Stimulated activated CD8-positive, alpha-beta memory T cell treated with anti-CD3 and anti-CD28 coated beads, Interleukin-15, amount 100 ng/mL, for 48 hours (primary cell): Measurements from ENCODE around the gene L3HYPDH.
"Not testable (repeated sequence)": the region's sequence is repeated elsewhere in the genome, so short reads cannot be mapped to it uniquely, and the experiment has no call there.

Experiments
- DNase-seq, 2 donors: peaks; one replicate each; pipeline ENCODE4 v3.0.0-alpha.2; 2020; ENCODE audit warnings: low read depth in 2 of 2

L3HYPDH gene

GRCh38 chr14:59478540-59478939, 5.7 kb downstream of the L3HYPDH start:
- DNase-seq, result no peak

DNA sequence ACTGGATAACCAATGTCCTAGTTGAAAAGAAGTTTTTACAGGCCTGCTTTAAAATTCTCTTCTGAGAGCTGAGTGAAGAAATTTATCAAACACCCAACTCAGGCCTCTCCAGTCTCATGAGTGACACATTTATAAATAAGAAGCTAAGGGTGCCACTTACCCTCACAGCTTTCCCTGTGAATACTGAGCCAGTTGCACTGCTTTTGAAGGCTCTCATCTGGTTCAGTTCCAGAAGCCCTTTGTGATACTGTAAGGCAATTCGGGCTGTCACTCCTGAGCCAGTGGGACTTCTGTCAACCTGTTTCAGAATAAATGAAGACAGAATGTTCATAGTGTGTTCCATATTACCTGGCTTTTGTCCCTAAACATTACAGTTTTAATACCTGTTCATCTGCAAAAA, 8.5 kb downstream of the L3HYPDH start:
- no peak for DNase-seq

DNA sequence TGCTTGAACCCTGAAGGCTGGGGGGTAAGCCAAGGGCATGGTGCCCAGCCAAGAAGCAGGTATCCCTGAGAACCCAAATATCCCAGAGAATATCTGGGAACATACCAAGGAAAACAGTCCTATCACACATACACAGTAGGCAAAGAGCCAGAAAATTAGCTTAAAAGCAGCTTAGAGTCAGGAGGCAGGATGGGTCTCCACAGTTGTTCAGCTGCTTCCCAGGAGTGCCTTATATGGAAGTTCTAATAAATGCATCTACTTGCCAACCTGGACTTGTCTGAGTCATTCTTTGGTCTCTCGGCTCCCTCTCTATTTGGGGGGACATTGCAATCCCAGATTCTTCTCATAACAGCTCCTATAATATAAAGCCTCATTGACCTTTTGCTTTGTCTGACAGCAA, 10.0 kb downstream of the L3HYPDH start:
- DNase-seq, result no peak

GRCh38 chr14:59465316-59466135, 18.7 kb downstream of the L3HYPDH start, which contains the start of gene GPR135:
GPR135 (minus strand) TSS chr14:59465380; CDS start chr14:59465226, 154 bp downstream.
- no peak for DNase-seq

DNA sequence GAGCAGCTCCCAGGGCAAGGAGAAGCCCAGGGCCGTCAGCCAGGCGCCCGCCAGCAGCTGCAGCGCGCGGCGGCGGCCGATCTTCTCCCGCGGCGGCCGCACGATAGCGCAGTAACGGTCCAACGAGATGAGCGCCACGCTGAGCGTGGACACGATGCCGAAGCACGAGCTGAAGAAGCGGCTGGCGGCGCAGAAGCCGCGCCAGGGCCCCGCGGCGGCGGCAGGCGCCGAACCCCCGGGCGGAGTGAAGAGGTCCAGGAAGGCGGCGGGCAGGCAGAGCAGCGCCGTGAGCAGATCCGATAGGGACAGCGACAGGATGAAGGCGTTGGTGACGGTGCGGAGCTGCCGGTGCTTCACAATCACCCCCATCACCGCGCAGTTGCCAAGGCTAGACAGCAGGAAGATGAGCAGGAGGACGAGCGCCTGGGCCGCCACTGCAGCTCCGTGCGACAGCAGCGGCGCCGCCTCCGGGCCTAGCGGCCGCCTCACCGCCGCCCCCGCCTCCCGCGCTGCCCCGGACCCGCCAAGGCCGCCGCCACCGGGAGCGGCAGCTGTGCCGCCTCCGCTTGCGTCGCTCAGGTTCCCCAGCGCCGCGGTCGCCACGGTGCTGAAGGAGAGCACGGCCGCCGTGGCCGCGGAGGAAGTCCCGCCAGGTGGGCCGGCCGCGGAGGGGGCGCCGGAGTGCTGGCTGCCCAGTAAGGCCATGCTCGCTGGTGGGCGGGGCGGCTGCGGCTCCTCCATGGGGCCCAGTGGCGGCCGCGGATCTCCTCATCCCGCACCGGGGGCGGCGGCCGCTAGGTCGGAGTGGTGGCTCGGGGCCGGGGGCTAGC, 19.5 kb downstream of the L3HYPDH start:
- DNase-seq, result peak; percentile 15 to 30

DNA sequence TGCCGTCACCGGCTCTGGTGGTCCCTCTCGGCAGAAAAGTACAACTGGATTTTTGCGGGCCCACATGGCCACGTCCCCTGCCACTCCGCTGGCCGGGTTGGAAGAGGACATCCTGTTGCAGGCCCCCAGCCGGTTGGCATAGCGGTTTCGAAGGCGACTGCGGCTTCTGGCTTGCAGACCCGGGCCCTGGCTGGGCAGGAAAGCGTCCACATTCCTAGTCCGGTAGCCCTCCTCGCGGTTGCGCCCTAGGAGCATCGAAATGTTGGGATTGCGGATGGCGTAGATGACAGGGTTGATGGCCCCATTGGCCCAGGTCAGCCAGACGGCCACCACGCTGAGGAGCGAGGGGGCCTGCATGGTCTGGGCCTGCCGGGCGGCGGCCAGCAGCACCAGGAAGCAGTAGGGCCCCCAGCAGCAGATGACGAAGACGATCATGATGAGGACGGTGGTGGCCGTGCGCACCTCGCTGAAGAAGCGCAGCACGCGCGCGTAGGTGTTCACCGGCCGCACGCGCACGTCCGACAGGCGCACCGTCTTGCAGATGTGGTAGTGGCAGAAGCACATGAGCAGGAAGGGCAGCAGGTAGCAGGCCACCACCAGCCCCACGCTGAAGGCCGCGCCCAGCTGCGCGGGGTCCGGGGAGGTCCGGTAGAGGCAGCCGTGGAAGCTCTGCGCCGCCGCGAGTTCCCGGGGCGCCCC, 20.3 kb downstream of the L3HYPDH start:
- DNase-seq, result peak; percentile 25 to 29

GRCh38 chr14:59461891-59462290, 22.3 kb downstream of the L3HYPDH start:
- DNase-seq, result no peak

GRCh38 chr14:59460378-59460777, 23.8 kb downstream of the L3HYPDH start:
- no peak for DNase-seq

DNA sequence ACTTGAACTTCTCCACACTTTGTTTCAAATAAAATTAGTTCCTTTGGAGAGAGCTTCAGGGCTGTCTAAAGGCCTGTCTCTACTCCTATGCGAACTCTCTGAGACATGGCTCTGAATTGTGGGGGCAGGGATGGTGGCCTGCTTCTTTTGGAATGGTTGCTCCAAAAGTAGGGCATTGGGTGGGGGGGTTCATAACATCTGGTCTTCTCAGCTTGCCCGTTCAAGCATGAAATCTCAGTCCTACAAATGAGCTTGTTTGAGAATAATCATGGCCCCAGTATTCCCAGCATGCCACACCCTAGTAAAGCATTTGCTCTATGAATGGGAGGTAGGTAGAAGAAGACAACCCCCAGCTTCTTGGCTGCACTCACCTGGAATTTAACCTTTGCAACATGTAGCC, 25.7 kb downstream of the L3HYPDH start:
- no peak for DNase-seq

DNA sequence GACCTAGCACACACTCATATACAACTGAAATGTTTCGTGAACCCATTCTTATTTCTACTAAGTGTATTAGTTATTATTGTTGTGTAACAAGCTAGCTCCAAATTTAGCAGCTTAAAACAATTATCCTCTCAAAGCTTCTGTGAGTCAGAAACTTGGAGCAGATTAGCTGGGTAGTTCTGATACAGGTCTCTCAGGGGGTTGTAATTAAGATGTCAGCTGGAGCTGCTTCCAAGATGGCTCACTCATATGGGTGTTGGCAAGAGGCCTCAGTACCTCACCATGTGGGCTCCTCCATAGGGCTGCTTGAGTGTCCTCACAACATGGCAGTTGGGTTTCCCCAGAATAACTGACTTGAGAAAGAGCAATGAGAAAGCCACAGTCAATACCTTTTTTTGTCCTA, 28.8 kb downstream of the L3HYPDH start:
- DNase-seq, result no peak

GRCh38 chr14:59454139-59454538, 30.1 kb downstream of the L3HYPDH start:
- no peak for DNase-seq

DNA sequence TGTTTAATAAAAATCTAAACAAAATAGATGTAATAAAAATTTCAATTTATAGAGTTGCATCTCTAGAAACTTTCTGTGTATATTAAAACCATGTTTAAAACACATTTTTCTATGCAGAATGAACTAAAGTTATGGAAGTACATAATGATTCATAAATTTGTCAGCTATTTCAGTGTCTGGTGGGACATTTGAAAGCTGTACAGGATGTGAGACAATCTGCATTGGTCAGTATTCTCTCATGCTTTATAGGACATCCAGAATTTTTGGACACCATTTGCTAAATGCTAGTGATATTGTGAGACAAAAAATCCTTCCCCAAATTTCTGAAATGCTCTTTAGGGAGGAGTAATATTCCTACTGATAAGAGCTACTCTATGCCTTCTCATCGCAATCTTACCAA, 32.4 kb downstream of the L3HYPDH start:
- no peak for DNase-seq

DNA sequence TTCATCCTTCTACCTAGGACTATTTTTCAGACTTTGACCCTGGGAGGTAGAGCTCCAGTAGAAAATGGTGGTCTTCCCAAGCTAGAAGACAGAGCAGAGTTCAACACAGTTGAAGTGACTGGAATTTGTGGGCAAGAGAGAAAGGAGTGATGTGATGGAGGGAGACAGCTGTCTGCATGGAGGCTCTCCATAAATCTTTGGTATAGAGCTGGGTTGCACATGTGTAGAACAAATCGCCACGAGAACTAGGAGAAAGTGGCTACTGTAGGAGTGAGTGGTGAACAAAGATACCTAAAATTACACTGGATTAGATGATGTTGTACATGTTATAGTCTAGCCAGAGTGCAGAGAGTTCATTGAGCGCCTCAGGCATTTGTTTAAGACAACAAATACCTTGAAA, 33.5 kb downstream of the L3HYPDH start:
- no peak for DNase-seq

DNA sequence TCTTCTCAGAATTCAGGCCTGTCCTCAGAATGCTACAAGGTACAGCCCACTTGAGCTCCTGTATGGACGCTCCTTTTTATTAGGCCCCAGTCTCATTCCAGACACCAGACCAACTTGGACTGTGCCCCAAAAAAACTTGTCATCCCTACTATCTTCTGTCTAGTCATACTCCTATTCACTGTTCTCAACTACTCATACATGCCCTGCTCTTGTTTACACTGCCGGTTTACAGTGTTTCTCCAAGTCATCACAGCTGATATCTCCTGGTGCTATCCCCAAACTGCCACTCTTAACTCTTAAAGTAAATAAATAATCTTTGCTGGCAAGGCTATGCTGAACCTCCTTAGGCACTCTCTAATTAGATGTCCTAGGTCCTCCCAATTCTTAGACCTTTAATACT, 35.5 kb downstream of the L3HYPDH start:
- not testable (repeated sequence) for DNase-seq

DNA sequence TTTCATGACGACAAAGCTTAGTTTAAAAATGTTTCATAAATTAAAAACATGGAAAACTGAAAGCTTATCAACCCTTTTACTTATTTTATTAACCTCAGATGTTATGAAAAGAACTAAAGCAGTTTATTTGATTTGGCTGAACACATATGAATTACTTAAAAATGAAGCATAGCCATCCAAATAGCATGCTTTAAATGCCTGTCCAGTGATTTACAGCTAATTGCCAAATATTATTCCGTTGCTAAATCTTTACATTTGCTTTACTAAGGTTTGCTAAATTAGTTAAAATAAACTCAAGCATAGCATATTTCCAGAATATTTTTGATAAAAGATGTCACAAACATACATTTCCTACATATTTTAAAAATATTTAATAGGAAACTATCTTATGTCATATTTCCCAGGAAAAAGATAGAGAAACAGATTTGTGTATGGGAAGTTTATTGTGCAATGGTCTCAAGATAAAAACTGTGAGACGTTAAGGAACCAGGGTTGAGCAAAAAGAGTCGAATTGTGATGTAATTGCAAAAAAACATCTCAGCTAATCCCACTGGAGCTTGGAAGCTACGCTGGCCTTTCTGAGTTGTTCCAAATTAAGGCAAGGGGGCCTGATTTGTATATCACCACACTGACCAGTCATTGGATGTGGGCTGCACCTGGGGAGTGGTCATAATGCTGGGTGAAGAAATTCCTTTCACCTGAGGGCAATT, 44.8 kb downstream of the L3HYPDH start:
- DNase-seq, result no peak

GRCh38 chr14:59438195-59438647, 46.0 kb downstream of the L3HYPDH start:
- no peak for DNase-seq

- no peak for DNase-seq
Observed at GRCh38 chr14:59435987-59436386, 48.2 kb downstream of the L3HYPDH start.

DNA sequence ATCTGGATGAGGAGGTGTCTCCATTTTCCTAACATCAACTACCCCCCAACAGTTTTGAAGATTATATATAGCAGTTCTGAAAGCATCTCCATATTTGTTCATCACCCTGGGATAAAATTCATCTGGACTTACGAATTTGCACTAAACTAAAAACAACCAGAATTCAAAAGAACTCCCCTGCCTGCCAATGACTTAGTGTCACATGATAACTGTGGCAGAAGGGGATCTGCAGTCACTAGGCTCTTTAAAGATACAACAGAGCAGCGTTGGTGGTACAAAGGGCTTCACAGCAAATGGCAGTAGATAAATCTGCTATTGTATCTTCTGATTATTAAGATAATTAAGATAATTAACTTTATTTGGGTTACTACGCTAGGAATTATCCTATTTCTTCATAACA, 49.1 kb downstream of the L3HYPDH start:
- DNase-seq, result no peak

GRCh38 chr14:59429790-59430189, 54.4 kb downstream of the L3HYPDH start:
- DNase-seq, result no peak

DNA sequence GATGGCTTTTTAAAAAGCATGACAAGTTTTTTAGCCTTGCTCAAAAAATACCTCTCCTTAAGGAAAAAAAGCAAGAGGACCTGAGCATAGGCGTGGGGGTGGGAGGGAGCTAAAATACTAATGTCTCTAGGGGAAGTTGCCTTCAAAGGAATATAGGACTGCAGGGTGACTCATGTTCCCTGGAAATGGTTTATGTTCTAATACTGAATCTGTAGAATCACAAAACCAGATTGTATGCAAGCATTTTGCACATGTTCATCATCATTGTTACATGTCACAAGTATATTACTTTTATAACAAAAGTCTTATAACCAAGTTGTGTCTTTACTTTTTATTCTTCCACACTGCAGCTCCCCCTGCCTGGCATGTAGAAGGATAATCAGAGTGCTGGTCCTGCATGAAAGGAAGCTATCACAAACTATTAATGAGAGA, 55.6 kb downstream of the L3HYPDH start:
- DNase-seq, result no peak
